IPS-NIHi7 (cell line): ENCODE measurements around the gene OSMR.

Experiments used
- DNase-seq: peaks from one replicate; pipeline ENCODE4 v3.0.0; 2012; ENCODE audit warnings: mixed read lengths; ENCODE audit errors: extremely low spot score

Gene OSMR

DNA sequence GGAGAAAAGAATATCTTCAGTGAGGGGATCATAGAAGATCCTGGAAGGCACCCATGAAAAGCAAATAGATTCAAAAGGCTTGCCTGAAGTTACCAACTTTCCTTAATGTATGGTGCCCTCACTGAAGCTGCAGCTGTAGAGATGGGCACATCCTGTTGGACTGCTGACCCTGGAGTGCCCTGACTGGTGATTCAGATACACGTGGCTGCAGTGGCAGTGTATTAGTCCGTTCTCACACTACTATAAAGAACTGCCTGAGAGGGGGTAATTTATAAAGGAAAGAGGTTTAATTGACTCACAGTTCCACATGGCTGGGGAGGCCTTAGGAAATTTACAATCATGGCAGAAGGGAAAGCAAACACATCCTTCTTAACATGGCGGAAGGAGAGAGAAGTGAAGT lies 80.3 kb downstream of the OSMR start:
- DNase-seq = no peak

DNA sequence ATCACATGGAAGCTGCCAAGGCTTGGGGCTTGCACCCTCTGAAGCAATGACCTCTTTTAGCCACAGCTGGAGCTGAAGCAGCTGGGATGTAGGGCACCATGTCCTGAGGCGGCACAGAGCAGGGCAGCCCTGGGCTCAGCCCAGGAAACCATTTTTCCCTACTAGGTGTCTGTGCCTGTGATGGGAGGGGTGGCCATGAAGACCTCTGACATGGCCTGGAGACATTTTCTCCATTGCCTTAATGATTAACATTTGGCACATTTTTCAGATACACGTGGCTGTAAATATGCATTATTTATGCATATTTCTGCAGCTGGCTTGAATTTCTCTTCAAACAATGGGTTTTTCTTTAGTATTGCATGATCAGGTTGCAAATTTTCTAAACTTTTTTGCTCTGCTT lies 81.7 kb downstream of the OSMR start:
- no peak for DNase-seq

GRCh38 chr5:38929838-38930237 lies 84.0 kb downstream of the OSMR start:
- no peak for DNase-seq

GRCh38 chr5:38931731-38932130 lies 85.9 kb downstream of the OSMR start:
- no peak for DNase-seq

DNA sequence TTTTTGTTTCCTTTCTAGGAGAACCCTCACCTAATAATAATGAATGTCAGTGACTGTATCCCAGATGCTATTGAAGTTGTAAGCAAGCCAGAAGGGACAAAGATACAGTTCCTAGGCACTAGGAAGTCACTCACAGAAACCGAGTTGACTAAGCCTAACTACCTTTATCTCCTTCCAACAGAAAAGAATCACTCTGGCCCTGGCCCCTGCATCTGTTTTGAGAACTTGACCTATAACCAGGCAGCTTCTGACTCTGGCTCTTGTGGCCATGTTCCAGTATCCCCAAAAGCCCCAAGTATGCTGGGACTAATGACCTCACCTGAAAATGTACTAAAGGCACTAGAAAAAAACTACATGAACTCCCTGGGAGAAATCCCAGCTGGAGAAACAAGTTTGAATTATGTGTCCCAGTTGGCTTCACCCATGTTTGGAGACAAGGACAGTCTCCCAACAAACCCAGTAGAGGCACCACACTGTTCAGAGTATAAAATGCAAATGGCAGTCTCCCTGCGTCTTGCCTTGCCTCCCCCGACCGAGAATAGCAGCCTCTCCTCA lies 87.1 kb downstream of the OSMR start:
- DNase-seq = no peak

DNA sequence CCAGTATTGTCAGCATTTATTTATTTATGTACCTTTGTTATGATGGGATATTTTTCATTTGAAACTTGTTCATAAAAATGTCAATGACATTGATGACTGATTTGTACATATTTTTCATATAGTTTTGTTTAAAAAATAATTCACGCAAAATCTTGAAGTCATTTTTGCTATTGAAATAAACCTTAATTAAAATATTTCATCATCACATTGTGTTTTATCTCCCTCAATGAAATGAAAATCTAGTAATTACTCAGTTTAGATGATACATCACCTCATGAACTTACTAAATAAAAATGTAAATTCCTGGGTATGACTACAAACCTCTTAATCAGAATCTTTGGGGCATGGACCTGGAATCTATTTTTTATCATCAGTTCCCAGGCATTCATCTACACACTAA lies 89.6 kb downstream of the OSMR start:
- DNase-seq = no peak

DNA sequence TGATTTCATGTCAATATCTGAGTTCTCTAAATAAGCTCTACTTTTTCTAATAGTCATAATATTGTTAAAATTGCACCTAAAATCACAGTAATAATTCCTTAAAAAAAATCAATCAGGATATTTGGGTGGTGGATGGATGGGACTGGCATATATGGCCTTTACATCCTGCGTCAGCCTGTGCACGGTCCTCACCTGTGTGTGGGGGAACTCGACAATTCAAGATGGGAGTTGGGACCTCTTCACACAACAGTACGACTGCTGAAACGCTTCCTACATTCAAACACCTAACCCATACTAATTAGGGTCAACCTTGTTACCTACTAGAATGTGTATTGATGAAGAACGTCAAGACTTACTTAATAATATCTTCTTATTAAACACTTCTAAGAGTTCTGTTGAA lies 90.5 kb downstream of the OSMR start:
- DNase-seq = no peak

DNA sequence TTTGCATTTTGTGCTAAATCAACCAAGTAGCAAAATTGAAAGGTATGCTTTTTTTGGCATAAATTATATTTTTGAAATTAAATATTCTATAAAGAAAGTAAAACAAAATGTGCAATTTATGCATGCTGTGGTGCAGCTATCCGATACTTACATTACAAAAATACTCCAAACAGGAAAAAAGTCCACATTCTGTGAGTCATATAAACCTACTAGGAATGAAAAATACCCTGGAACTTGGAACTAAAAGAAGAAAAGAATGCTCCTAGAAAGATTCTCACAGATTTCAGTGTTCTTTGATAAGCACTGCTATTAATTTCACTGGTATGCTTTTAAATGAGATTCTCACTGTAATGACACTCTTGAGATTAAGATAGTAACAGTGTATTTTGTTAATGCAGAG lies 92.6 kb downstream of the OSMR start:
- DNase-seq = no peak

GRCh38 chr5:38938973-38939372 lies 93.2 kb downstream of the OSMR start:
- no peak for DNase-seq

DNA sequence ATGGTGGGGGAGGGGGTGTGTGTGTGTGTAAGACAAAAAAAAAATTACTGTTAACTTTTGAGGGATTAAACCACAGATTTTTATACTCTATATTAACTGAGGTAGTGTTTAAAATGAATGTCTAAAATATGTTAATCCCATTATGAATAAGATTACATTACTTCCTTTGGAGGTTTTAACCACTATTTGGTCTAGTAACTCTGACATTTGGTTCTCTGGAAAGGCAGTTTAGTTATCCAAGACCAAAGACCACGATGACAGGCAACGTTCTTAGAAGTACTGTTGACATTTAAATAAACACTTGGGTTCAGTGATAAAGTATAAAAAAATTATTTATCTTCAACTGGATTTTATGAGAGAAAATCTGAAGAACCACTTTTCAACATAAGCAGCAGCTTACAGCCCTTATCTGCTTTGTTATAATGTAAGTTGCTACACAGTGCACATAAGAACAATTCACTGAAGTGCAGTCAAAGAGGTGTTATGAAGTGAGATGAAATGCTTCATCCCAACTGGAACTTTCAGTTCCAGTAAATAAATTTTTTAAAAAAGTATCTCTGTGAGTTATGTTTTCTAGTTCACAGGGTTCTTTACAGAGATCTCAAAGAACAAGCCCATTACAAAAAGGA lies 94.5 kb downstream of the OSMR start:
- no peak for DNase-seq

GRCh38 chr5:38941912-38942311 lies 96.1 kb downstream of the OSMR start:
- DNase-seq = no peak

DNA sequence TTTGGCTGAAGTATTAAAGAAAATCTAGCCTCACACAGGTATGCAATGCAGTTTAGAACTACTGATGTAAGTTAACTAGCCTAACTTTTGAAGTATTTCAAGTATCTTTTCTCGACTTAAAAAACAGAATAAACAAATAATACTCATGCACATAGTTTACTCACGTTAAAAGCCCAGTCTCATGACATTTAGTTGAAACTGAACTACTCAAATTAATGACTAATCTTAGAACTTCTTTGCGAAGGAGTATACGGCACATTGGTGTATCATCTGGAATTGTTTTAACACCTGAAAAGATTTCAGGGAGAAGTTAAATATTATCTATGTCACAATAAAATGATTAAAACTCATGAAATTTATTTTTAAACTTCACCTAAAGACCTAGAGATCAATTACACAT lies 98.5 kb downstream of the OSMR start:
- DNase-seq = no peak

DNA sequence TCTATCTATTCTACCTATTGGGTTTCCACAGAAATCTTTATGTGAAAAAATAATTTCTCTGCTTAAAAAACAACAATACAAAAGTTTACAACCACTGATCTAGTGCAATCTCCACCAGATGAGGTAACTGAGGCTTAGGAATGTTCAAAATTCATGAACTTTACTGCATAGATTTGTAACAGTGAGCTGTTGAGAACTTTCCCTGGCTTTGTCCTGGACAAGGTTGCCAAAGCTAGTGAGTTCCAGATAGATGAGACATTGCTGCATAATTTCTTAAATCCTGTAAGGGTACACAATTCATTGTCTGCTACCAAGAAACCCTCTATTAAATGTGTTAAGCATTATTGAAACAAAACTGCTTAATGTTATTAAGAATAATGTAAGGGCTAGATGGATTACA lies 102.7 kb downstream of the OSMR start:
- no peak for DNase-seq

DNA sequence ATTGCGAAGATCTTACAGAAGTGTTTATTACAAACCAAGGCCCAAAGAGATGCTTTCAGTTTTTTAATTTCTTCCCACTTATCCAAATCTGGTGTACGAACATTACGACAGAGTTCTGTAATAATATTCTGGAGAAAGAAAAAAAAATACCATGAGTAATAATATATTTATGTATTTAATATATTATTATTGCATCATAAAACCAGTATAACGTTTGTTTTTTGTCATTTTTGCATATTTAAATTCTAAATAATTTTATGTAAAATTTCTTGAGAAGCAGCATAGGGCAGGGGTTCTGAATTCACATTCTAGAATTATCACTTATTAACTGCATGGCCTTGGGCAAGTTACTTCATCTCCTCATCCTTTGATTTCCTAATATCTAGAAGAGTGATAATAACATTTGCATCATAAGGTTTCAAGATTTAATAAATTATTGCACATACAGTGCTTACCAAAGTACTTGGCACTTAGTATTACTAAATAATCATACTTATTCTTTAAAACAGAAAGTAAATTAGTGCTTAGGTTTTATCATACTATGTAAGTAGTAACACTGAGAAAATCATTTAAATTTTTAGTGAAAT lies 107.7 kb downstream of the OSMR start:
- DNase-seq = no peak

DNA sequence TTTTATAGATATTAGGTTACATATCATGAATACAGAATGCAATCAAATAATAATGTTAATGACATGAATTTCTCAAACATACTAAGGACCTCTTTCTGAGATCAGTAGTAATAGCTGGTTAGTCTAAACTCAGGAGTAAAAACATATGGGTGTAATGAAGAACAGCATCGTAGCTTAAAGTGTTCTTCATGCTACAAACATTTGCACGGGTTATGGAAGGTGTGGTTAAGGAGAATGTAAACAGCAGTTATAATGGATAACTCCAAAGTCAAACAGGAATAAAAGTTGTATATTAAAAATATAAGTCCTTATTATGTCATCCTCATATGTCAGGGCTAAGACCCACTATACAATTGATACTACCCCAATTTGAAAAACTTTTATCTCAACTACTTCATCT lies 115.9 kb downstream of the OSMR start:
- DNase-seq = no peak

DNA sequence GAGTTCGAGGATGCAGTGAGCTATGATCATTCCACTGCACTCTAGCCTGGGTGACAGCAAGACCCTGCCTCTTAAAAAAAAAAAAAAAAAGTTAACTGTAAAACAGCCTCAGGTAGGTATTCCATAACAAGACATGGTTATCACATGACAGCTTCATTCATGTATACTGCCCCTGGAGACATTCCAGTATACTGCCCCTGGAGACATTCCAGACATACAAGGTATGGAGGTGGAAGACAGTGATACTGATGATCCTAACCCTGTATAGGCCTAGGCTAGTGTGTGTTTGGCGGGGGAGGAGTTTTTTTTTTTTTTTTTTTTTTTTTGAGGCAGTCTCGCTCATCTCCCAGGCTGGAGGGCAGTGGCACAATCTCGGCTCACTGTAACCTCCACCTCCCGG lies 122.9 kb downstream of the OSMR start:
- no peak for DNase-seq

GRCh38 chr5:38978036-38978435 lies 132.2 kb downstream of the OSMR start:
- DNase-seq = no peak

GRCh38 chr5:38979535-38979934 lies 133.7 kb downstream of the OSMR start:
- no peak for DNase-seq
